HepG2 (cell line): Measurements from ENCODE around the gene PPIA. TPM values are rescaled to one million over a fixed set of nuclear protein-coding genes. Genes with fewer than 3 reads are reported as not detected.

ENCODE experiments used
- ADNP ChIP-seq: sonication (generic); formaldehyde crosslinking; IDR thresholded peaks from 2 replicates; pipeline ENCODE4 v1.4.0; 2020; ENCODE audit warnings: missing genetic modification reagents
- ARHGAP35 ChIP-seq: sonication (generic); formaldehyde crosslinking; IDR thresholded peaks from 2 replicates; pipeline ENCODE4 v1.9.0; 2022; ENCODE audit warnings: mild to moderate bottlenecking, inconsistent platforms, moderate library complexity, missing genetic modification reagents, borderline replicate concordance
- ATRX ChIP-seq: sonication (generic); formaldehyde crosslinking; IDR thresholded peaks from 2 replicates; pipeline ENCODE4 v1.4.0; 2020; ENCODE audit warnings: missing genetic modification reagents, borderline replicate concordance
- CEBPG ChIP-seq: IDR thresholded peaks from 2 replicates; pipeline ENCODE4 v1.6.1; 2016
- FUBP1 ChIP-seq: sonication (generic); formaldehyde crosslinking; IDR thresholded peaks from 2 replicates; pipeline ENCODE4 v1.5.1; 2020; ENCODE audit warnings: missing genetic modification reagents, mild to moderate bottlenecking, borderline replicate concordance
- HNRNPH1 ChIP-seq: fragments of 200-400 bp; formaldehyde crosslinking; optimal IDR thresholded peaks from 2 replicates; pipeline ENCODE3; 2017; ENCODE audit warnings: mild to moderate bottlenecking, low read depth, low read length
- HNRNPL ChIP-seq: fragments of 200-400 bp; formaldehyde crosslinking; IDR thresholded peaks from 2 replicates; pipeline ENCODE4 v1.6.1; 2017; ENCODE audit warnings: mild to moderate bottlenecking, low read depth, low read length
- NR0B2 ChIP-seq: sonication (generic); formaldehyde crosslinking; IDR thresholded peaks from 2 replicates; pipeline ENCODE4 v1.4.0; 2020; ENCODE audit warnings: mild to moderate bottlenecking, missing genetic modification reagents
- PAX8 ChIP-seq: sonication (generic); formaldehyde crosslinking; IDR thresholded peaks from 2 replicates; pipeline ENCODE4 v1.8.0; 2022; ENCODE audit warnings: mild to moderate bottlenecking, missing genetic modification reagents, borderline replicate concordance
- PRPF4 ChIP-seq: fragments of 200-400 bp; formaldehyde crosslinking; IDR thresholded peaks from 2 replicates; pipeline ENCODE4 v1.6.1; 2016; ENCODE audit warnings: low read length, low read depth; ENCODE audit not compliant: poor library complexity, severe bottlenecking
- REL ChIP-seq: sonication (generic); formaldehyde crosslinking; conservative IDR thresholded peaks from 2 replicates; pipeline ENCODE4 v1.8.0; 2022; ENCODE audit warnings: mild to moderate bottlenecking, missing genetic modification reagents, moderate library complexity
- SAP130 ChIP-seq: IDR thresholded peaks from 2 replicates; pipeline ENCODE4 v1.6.1; 2016; ENCODE audit warnings: low read depth
- SNAPC5 ChIP-seq: sonication (generic); formaldehyde crosslinking; IDR thresholded peaks from 2 replicates; pipeline ENCODE4 v1.8.1; 2023; ENCODE audit warnings: mild to moderate bottlenecking, missing genetic modification reagents, borderline replicate concordance
- TBX3 ChIP-seq: fragments of 450-650 bp; IDR thresholded peaks from 2 replicates; pipeline ENCODE4 v1.6.1; 2017; ENCODE audit warnings: antibody characterized with exemption, mild to moderate bottlenecking, inconsistent platforms, borderline replicate concordance
- ZMAT3 ChIP-seq: sonication (generic); formaldehyde crosslinking; conservative IDR thresholded peaks from 2 replicates; pipeline ENCODE4 v1.7.0; 2021; ENCODE audit warnings: missing genetic modification reagents
- ZNF12 ChIP-seq: sonication (generic); formaldehyde crosslinking; IDR thresholded peaks from 2 replicates; pipeline ENCODE4 v1.5.0; 2020; ENCODE audit warnings: missing genetic modification reagents
- ZNF136 ChIP-seq: sonication (generic); formaldehyde crosslinking; IDR thresholded peaks from 2 replicates; pipeline ENCODE4 v1.8.1; 2022; ENCODE audit warnings: low read depth, mild to moderate bottlenecking, moderate library complexity, missing genetic modification reagents
- ZNF234 ChIP-seq: sonication (generic); formaldehyde crosslinking; conservative IDR thresholded peaks from 2 replicates; pipeline ENCODE4 v1.5.1; 2020; ENCODE audit warnings: mild to moderate bottlenecking, missing genetic modification reagents
- ZNF235 ChIP-seq: sonication (generic); formaldehyde crosslinking; IDR thresholded peaks from 2 replicates; pipeline ENCODE4 v1.8.1; 2023; ENCODE audit warnings: mild to moderate bottlenecking, missing genetic modification reagents, borderline replicate concordance
- ZNF280B ChIP-seq: sonication (generic); formaldehyde crosslinking; IDR thresholded peaks from 2 replicates; pipeline ENCODE4 v1.5.0; 2020; ENCODE audit warnings: missing genetic modification reagents, mild to moderate bottlenecking, borderline replicate concordance
- ZNF430 ChIP-seq: sonication (generic); formaldehyde crosslinking; IDR thresholded peaks from 2 replicates; pipeline ENCODE4 v1.9.0; 2021; ENCODE audit warnings: mild to moderate bottlenecking, missing genetic modification reagents
- ZNF569 ChIP-seq: sonication (generic); formaldehyde crosslinking; IDR thresholded peaks from 2 replicates; pipeline ENCODE4 v1.5.0; 2020; ENCODE audit warnings: mild to moderate bottlenecking, missing genetic modification reagents, moderate library complexity, borderline replicate concordance
- ZNF781 ChIP-seq: sonication (generic); formaldehyde crosslinking; IDR thresholded peaks from 2 replicates; pipeline ENCODE4 v1.5.1; 2020; ENCODE audit warnings: borderline replicate concordance, mild to moderate bottlenecking, missing genetic modification reagents; ENCODE audit errors: not compliant biosample characterization
- ZNF790 ChIP-seq: sonication (generic); formaldehyde crosslinking; IDR thresholded peaks from 2 replicates; pipeline ENCODE4 v1.8.0; 2022; ENCODE audit warnings: missing genetic modification reagents, mild to moderate bottlenecking, borderline replicate concordance
- ZSCAN12 ChIP-seq: sonication (generic); formaldehyde crosslinking; IDR thresholded peaks from 2 replicates; pipeline ENCODE4 v1.9.0; 2021; ENCODE audit warnings: mild to moderate bottlenecking, missing genetic modification reagents
- polyA plus RNA-seq, 8 experiments: library from polyadenylated mRNA; depleted of rRNA in 3 of 8; stranded (reverse) in 7 of 8; unstranded in 1 of 8; fragments of >200 nt; fragmentation: Illumina TruSeq in 4 of 8; extraction: Trizol in 4 of 8; gene quantifications; 2 replicates each; pipeline versions ENCODE4 v1.2.1 to v1.2.3, GENCODE V29; 2011 to 2016; ENCODE audit warnings: low read depth in 4 of 8, missing spikeins in 1 of 8, mixed read lengths in 1 of 8; ENCODE audit not compliant: insufficient read depth in 1 of 8
- total RNA-seq, 5 experiments: library from RNA; depleted of rRNA; stranded (reverse); fragments of >200 nt; fragmentation: Illumina TruSeq; extraction: Trizol; gene quantifications; 2 replicates each; pipeline ENCODE4 v1.2.3, GENCODE V29; 2016; ENCODE audit warnings: low read depth in 1 of 5

Gene PPIA
- total and polyA plus RNA-seq, 2 of the 13 experiments (the other 11 are each of a cell fraction or from before 2014, with no cell fraction given), result 2,268 to 3,010 TPM

GRCh38 chr7:44796504-44797328 is at the start of gene PPIA (continued):
- TF ChIP-seq HNRNPH1, result no peak
- peak; percentile 94; the same call in 1 of the 2 replicates for TF ChIP-seq REL
- 0 out of 2 replicates have a peak, but pooled peaks have one; percentile 20 for TF ChIP-seq ZNF790
- no peak; the same call in none of the 2 replicates for TF ChIP-seq ZMAT3 (CRISPR knock-in tag)
- TF ChIP-seq PRPF4, result no peak
- TF ChIP-seq ZNF136 (CRISPR knock-in tag), result peak; percentile 48; the same call in 1 of the 2 replicates
- peak; percentile 26; the same call in 1 of the 2 replicates for TF ChIP-seq PAX8 (CRISPR knock-in tag)
- peak; percentile 54; the same call in 1 of the 2 replicates for TF ChIP-seq TBX3
- no peak for TF ChIP-seq ADNP
- TF ChIP-seq ZNF781 (CRISPR knock-in tag), result peak; percentile 34
- no peak for TF ChIP-seq CEBPG (CRISPR knock-in tag)
- TF ChIP-seq ZNF430 (CRISPR knock-in tag), result peak; percentile 95
- no peak for TF ChIP-seq FUBP1
- TF ChIP-seq HNRNPL, result 0 out of 2 replicates have a peak, but pooled peaks have one; percentile 28
- TF ChIP-seq ZNF235 (CRISPR knock-in tag), result 0 out of 2 replicates have a peak, but pooled peaks have one; percentile 42
- peak; percentile 80 for TF ChIP-seq SNAPC5 (CRISPR knock-in tag)
- TF ChIP-seq ZNF12 (CRISPR knock-in tag), result no peak
- no peak for TF ChIP-seq ZNF280B (CRISPR knock-in tag)
- peak; percentile 70 for TF ChIP-seq NR0B2 (CRISPR knock-in tag)
- TF ChIP-seq ZSCAN12, result peak; percentile 65; the same call in 1 of the 2 replicates
- TF ChIP-seq ZNF569 (CRISPR knock-in tag), result no peak
- peak; percentile 57; the same call in 1 of the 2 replicates for TF ChIP-seq SAP130 (CRISPR knock-in tag)
- peak; percentile 88 for TF ChIP-seq ZNF234 (CRISPR knock-in tag)
- TF ChIP-seq ARHGAP35, result no peak
- no peak for TF ChIP-seq ATRX (CRISPR knock-in tag)
